HEK293 (cell line): ENCODE measurements around the gene BICD1.
A peak's percentile ranks its signal among the peaks of the same experiment; 100 is the strongest.

ENCODE experiments used
- CTCF ChIA-PET: fragments of 350-600 bp; formaldehyde crosslinking; extraction: SDS; loops from one replicate; lab custom pipeline; 2021; ENCODE audit warnings: antibody characterized with exemption; lab: Yijun Ruan, JAX
- POLR2A ChIA-PET: fragments of 300-600 bp; formaldehyde crosslinking; extraction: SDS; loops from one replicate; lab custom pipeline; 2020; ENCODE audit warnings: antibody characterized with exemption, inconsistent platforms; lab: Yijun Ruan, JAX
- H3K27ac ChIP-seq: fragments of 200-500 bp; sonication (Bioruptor generic); 2 replicates; pipeline ENCODE4 v1.5.1; 2014; ENCODE audit warnings: low read depth, low read length, control low read depth, inconsistent platforms; ENCODE audit errors: extremely low read depth
- H3K36me3 ChIP-seq, 2 experiments: fragments of 200-500 bp in 1 of 2; sonication (Bioruptor generic) in 1 of 2; 1 replicate in 1 of 2; 2 replicates in 1 of 2; pipeline ENCODE4 v1.5.1; 2014 to 2017; ENCODE audit warnings: inconsistent platforms in 2 of 2, low read length in 2 of 2; ENCODE audit not compliant: control insufficient read depth in 2 of 2, insufficient read depth in 1 of 2
- H3K4me1 ChIP-seq: fragments of 200-500 bp; sonication (Bioruptor generic); 2 replicates; pipeline ENCODE4 v1.5.1; 2014; ENCODE audit warnings: mild to moderate bottlenecking, low read length, inconsistent platforms; ENCODE audit not compliant: control insufficient read depth, insufficient read depth
- H3K4me3 ChIP-seq: 2 replicates; pipeline ENCODE4 v1.5.1; 2011; ENCODE audit warnings: low read depth, mild to moderate bottlenecking, control low read depth, low read length, moderate library complexity
- H3K9me3 ChIP-seq: fragments of 200-500 bp; sonication (Bioruptor generic); 2 replicates; pipeline ENCODE4 v1.5.1; 2014; ENCODE audit warnings: low read depth, low read length, inconsistent platforms; ENCODE audit not compliant: control insufficient read depth, insufficient read depth
- GLIS2 ChIP-seq: fragments of 450-650 bp; formaldehyde crosslinking; IDR thresholded peaks from 2 replicates; pipeline ENCODE4 v1.5.1; 2016; ENCODE audit warnings: missing biosample characterization, missing genetic modification characterization
- ZBTB21 ChIP-seq: fragments of 450-650 bp; formaldehyde crosslinking; IDR thresholded peaks from 2 replicates; pipeline ENCODE4 v1.5.1; 2017; ENCODE audit warnings: missing biosample characterization, missing genetic modification characterization
- ZNF335 ChIP-seq: fragments of 450-650 bp; formaldehyde crosslinking; conservative IDR thresholded peaks from 2 replicates; pipeline ENCODE4 v1.5.1; 2016; ENCODE audit warnings: missing biosample characterization, missing genetic modification characterization
- ZNF473 ChIP-seq: fragments of 450-650 bp; formaldehyde crosslinking; IDR thresholded peaks from 2 replicates; pipeline ENCODE4 v1.5.1; 2017; ENCODE audit warnings: missing biosample characterization, missing genetic modification characterization
- ZNF664 ChIP-seq: fragments of 450-650 bp; formaldehyde crosslinking; IDR thresholded peaks from 2 replicates; pipeline ENCODE4 v1.5.1; 2016; ENCODE audit warnings: missing biosample characterization, missing genetic modification characterization
- ZNF776 ChIP-seq: fragments of 450-650 bp; formaldehyde crosslinking; IDR thresholded peaks from 2 replicates; pipeline ENCODE4 v1.5.0; 2017; ENCODE audit warnings: missing biosample characterization, missing genetic modification characterization, borderline replicate concordance
- ZXDB ChIP-seq: fragments of 450-650 bp; formaldehyde crosslinking; IDR thresholded peaks from 2 replicates; pipeline ENCODE4 v1.5.1; 2016; ENCODE audit warnings: missing biosample characterization, missing genetic modification characterization
- TF ChIP-seq, protein P1 (sequence below): fragments of 450-650 bp; formaldehyde crosslinking; IDR thresholded peaks from 2 replicates; pipeline ENCODE4 v1.5.1; 2016; ENCODE audit warnings: missing biosample characterization, missing genetic modification characterization
- TF ChIP-seq, protein P2 (sequence below): fragments of 450-650 bp; formaldehyde crosslinking; IDR thresholded peaks from 2 replicates; pipeline ENCODE4 v1.5.1; 2016; ENCODE audit warnings: missing biosample characterization, missing genetic modification characterization
- TF ChIP-seq, protein P3 (sequence below): fragments of 450-650 bp; formaldehyde crosslinking; IDR thresholded peaks from 2 replicates; pipeline ENCODE4 v1.5.1; 2016; ENCODE audit warnings: missing biosample characterization, missing genetic modification characterization, low read depth
- TF ChIP-seq, protein P4 (sequence below): fragments of 450-650 bp; formaldehyde crosslinking; IDR thresholded peaks from 2 replicates; pipeline ENCODE4 v1.5.1; 2016; ENCODE audit warnings: missing biosample characterization, missing genetic modification characterization
- TF ChIP-seq, protein P5 (sequence below): fragments of 450-650 bp; formaldehyde crosslinking; IDR thresholded peaks from 2 replicates; pipeline ENCODE4 v1.5.0; 2017; ENCODE audit warnings: missing biosample characterization, missing genetic modification characterization, borderline replicate concordance

Gene BICD1

DNA sequence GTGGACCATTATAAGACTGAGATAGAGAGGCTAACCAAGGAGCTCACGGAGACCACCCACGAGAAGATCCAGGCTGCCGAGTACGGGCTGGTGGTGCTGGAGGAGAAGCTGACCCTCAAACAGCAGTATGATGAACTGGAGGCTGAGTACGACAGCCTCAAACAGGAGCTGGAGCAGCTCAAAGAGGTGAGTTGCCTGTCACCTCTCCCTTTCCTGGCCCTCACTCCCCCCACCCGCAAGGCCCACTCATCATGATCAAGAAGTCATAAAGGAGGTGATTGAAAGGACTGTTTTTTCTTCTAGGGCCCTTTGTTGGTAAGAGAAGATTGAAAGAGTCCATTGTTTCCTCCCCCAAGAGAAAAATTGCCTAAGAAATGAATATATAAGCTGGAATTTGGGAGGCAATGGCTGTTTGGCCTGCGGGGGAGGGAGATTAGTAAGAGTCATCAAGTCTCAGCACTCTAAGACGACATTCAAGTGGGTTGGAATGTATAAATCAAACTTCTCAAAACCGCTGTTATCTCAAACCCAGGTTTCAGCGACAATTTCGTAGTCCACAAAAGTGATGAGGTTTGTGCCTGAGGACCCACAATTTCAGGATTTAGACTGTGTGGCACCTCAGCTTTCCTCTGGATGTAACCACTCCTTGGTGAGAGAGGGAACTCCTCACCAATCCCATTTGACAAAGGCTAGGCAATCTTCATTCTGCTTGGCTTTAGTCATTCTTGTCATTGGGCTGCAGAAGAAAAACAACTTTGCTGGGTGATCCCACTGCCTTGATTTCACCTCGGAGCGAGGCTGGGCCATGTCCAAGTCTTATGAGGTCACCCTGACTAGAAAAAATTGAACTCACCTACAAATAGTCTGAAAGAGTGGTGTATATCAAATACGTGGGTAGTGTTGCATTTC is 966 bp downstream of the BICD1 start (continued):
- no peak for TF ChIP-seq ZNF776 (tag by site-specific recombination)
- peak; percentile 50; the same call in 1 of the 2 replicates for TF ChIP-seq GLIS2 (tag by site-specific recombination)
- 0 out of 2 replicates have a peak, but pooled peaks have one; percentile 39 for TF ChIP-seq ZXDB
- TF ChIP-seq ZNF473 = no peak
- TF ChIP-seq, protein P1, sequence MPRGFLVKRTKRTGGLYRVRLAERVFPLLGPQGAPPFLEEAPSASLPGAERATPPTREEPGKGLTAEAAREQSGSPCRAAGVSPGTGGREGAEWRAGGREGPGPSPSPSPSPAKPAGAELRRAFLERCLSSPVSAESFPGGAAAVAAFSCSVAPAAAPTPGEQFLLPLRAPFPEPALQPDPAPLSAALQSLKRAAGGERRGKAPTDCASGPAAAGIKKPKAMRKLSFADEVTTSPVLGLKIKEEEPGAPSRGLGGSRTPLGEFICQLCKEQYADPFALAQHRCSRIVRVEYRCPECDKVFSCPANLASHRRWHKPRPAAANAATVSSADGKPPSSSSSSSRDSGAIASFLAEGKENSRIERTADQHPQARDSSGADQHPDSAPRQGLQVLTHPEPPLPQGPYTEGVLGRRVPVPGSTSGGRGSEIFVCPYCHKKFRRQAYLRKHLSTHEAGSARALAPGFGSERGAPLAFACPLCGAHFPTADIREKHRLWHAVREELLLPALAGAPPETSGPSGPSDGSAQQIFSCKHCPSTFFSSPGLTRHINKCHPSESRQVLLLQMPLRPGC (tag by site-specific recombination) = no peak
- TF ChIP-seq, protein P2, sequence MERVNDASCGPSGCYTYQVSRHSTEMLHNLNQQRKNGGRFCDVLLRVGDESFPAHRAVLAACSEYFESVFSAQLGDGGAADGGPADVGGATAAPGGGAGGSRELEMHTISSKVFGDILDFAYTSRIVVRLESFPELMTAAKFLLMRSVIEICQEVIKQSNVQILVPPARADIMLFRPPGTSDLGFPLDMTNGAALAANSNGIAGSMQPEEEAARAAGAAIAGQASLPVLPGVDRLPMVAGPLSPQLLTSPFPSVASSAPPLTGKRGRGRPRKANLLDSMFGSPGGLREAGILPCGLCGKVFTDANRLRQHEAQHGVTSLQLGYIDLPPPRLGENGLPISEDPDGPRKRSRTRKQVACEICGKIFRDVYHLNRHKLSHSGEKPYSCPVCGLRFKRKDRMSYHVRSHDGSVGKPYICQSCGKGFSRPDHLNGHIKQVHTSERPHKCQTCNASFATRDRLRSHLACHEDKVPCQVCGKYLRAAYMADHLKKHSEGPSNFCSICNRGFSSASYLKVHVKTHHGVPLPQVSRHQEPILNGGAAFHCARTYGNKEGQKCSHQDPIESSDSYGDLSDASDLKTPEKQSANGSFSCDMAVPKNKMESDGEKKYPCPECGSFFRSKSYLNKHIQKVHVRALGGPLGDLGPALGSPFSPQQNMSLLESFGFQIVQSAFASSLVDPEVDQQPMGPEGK (tag by site-specific recombination) = no peak
- peak; percentile 51 for TF ChIP-seq ZNF335 (tag by site-specific recombination)
- TF ChIP-seq, protein P3, sequence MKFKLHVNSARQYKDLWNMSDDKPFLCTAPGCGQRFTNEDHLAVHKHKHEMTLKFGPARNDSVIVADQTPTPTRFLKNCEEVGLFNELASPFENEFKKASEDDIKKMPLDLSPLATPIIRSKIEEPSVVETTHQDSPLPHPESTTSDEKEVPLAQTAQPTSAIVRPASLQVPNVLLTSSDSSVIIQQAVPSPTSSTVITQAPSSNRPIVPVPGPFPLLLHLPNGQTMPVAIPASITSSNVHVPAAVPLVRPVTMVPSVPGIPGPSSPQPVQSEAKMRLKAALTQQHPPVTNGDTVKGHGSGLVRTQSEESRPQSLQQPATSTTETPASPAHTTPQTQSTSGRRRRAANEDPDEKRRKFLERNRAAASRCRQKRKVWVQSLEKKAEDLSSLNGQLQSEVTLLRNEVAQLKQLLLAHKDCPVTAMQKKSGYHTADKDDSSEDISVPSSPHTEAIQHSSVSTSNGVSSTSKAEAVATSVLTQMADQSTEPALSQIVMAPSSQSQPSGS (tag by site-specific recombination) = 0 out of 2 replicates have a peak, but pooled peaks have one; percentile 6
- TF ChIP-seq, protein P4, sequence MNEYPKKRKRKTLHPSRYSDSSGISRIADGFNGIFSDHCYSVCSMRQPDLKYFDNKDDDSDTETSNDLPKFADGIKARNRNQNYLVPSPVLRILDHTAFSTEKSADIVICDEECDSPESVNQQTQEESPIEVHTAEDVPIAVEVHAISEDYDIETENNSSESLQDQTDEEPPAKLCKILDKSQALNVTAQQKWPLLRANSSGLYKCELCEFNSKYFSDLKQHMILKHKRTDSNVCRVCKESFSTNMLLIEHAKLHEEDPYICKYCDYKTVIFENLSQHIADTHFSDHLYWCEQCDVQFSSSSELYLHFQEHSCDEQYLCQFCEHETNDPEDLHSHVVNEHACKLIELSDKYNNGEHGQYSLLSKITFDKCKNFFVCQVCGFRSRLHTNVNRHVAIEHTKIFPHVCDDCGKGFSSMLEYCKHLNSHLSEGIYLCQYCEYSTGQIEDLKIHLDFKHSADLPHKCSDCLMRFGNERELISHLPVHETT = peak; percentile 35; the same call in 1 of the 2 replicates
- 0 out of 2 replicates have a peak, but pooled peaks have one; percentile 13 for TF ChIP-seq ZBTB21
- TF ChIP-seq, all 188 proteins: peak for 23

DNA sequence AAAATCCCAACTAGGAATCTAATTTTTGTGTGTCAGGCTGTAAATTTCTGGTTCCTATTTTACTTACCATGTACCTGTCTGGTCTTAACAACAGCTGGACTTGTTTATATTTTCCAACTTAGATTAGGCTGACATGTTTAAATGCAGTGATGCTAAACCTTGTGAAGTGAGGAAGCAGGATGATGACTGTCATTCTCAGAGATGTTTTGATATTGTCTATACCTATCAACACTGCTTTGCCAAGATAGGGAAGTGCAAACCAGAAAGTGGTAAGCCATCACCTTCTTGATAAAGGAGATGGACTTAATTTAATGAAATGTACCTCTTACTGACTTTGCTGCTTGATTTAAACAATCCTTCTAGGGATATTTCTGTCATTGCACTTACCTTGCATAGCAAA is 2.1 kb downstream of the BICD1 start:
- POLR2A ChIA-PET = no interaction called here
- TF ChIP-seq ZNF664 = 0 out of 2 replicates have a peak, but pooled peaks have one; percentile 34
- TF ChIP-seq, protein P5, sequence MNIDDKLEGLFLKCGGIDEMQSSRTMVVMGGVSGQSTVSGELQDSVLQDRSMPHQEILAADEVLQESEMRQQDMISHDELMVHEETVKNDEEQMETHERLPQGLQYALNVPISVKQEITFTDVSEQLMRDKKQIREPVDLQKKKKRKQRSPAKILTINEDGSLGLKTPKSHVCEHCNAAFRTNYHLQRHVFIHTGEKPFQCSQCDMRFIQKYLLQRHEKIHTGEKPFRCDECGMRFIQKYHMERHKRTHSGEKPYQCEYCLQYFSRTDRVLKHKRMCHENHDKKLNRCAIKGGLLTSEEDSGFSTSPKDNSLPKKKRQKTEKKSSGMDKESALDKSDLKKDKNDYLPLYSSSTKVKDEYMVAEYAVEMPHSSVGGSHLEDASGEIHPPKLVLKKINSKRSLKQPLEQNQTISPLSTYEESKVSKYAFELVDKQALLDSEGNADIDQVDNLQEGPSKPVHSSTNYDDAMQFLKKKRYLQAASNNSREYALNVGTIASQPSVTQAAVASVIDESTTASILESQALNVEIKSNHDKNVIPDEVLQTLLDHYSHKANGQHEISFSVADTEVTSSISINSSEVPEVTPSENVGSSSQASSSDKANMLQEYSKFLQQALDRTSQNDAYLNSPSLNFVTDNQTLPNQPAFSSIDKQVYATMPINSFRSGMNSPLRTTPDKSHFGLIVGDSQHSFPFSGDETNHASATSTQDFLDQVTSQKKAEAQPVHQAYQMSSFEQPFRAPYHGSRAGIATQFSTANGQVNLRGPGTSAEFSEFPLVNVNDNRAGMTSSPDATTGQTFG (tag by site-specific recombination) = no peak
- CTCF ChIA-PET = interaction anchor here (1.0 kb wide), 1 partner anchor 48 kb away, joined by 5 read pairs; no protein-coding TSS in a partner anchor
- Histone ChIP-seq H3K4me1 (peaks cover 6% of the 10 kb centered on the region; the same call in 1 of the 2 replicates), H3K4me3 (peak overlapping the region; percentile 63), H3K9me3 (no peaks in the 10 kb centered on the region), H3K27ac (no peak overlapping the region), H3K36me3 (peaks cover 0 to 3% of the 10 kb centered on the region in 2 experiments; a peak in 1 of 3 replicates)
